HepG2 (cell line): ENCODE results near the gene EBF3. TPM values are rescaled to one million over a fixed set of nuclear protein-coding genes. Genes with fewer than 3 reads are reported as not detected.

Experiments
- ATAC-seq: fragments of 200-7000 bp; cut with Tn5 transposase; 3 replicates; pipeline ENCODE4 v1.9.1; 2020; ENCODE audit warnings: mild to moderate bottlenecking, moderate library complexity
- BruUV-seq: library from RNA; stranded (reverse); fragments of 400-500 nt; replicated peaks from 2 replicates; lab custom pipeline; 2021; lab: Mats Ljungman, UMichigan
- CTCF ChIA-PET: fragments of 300-600 bp; formaldehyde crosslinking; extraction: SDS; loops from one replicate; lab custom pipeline; 2021; ENCODE audit warnings: low total read pairs, inconsistent platforms, low intra/inter-chr PET ratio; lab: Yijun Ruan, JAX
- POLR2A ChIA-PET: fragments of 350-600 bp; sonication (Branson Sonifier 250); formaldehyde crosslinking; loops from one replicate; lab custom pipeline; 2020; ENCODE audit warnings: antibody characterized with exemption, inconsistent platforms; lab: Yijun Ruan, JAX
- DNase-seq: peaks from one replicate; pipeline ENCODE4 v3.0.0-alpha.2; 2015; ENCODE audit warnings: low spot score
- FAIRE-seq: peaks from 3 replicates; lab custom pipeline; 2011; peaks lifted over from hg19 to GRCh38; lab: Jason Lieb, UNC
- H2AFZ ChIP-seq: one replicate; pipeline ENCODE4 v1.6.1; 2011; ENCODE audit warnings: low read length, inconsistent platforms
- H3K27ac ChIP-seq: fragments of 300-600 bp; 3 replicates; pipeline ENCODE4 v1.8.0; 2011; ENCODE audit warnings: mixed run types, mild to moderate bottlenecking, mixed read lengths, low read length, inconsistent platforms; ENCODE audit not compliant: insufficient read depth; ENCODE audit errors: extremely low read length
- H3K27me3 ChIP-seq, 2 experiments: fragments of 200-600 bp in 1 of 2; 2 replicates in 1 of 2; 3 replicates in 1 of 2; pipeline versions ENCODE4 v1.6.0 to v1.8.0; 2011; ENCODE audit warnings: low read length in 2 of 2, mild to moderate bottlenecking in 2 of 2, moderate library complexity in 2 of 2, inconsistent platforms in 1 of 2; ENCODE audit not compliant: insufficient read depth in 2 of 2, control insufficient read depth in 1 of 2
- H3K36me3 ChIP-seq, 2 experiments: fragments of 200-600 bp in 1 of 2; replicated peaks in 1 of 2; 2 replicates in 1 of 2; 3 replicates in 1 of 2; pipeline versions ENCODE4 v1.5.1 to v1.8.0; 2011; ENCODE audit warnings: low read length in 2 of 2, inconsistent platforms in 1 of 2; ENCODE audit not compliant: insufficient read depth in 2 of 2, control insufficient read depth in 1 of 2
- H3K4me1 ChIP-seq: 2 replicates; pipeline ENCODE4 v1.5.1; 2012; ENCODE audit warnings: low read length, inconsistent platforms; ENCODE audit not compliant: insufficient read depth
- H3K4me2 ChIP-seq: 2 replicates; pipeline ENCODE4 v1.6.0; 2011; ENCODE audit warnings: low read depth, low read length, inconsistent platforms
- H3K4me3 ChIP-seq, 3 experiments: fragments of 200-600 bp in 1 of 3; sonication (generic), shearing (Covaris generic) in 1 of 3; replicated peaks in 1 of 3; 2 replicates each; pipeline ENCODE4 v1.5.1; 2011 to 2016; ENCODE audit warnings: low read length in 3 of 3, inconsistent platforms in 2 of 3, low read depth in 2 of 3, mild to moderate bottlenecking in 2 of 3, control low read depth in 1 of 3, mixed read lengths in 1 of 3; ENCODE audit not compliant: insufficient read depth in 1 of 3
- H3K79me2 ChIP-seq: one replicate; pipeline ENCODE4 v1.6.1; 2011; ENCODE audit warnings: low read length, inconsistent platforms; ENCODE audit not compliant: insufficient read depth
- H3K9ac ChIP-seq: 2 replicates; pipeline ENCODE4 v1.6.0; 2011; ENCODE audit warnings: mild to moderate bottlenecking, low read depth, low read length, inconsistent platforms; ENCODE audit not compliant: insufficient read depth
- H3K9me3 ChIP-seq: 2 replicates; pipeline ENCODE4 v1.5.1; 2012; ENCODE audit warnings: mild to moderate bottlenecking, low read length
- H4K20me1 ChIP-seq: 2 replicates; pipeline ENCODE4 v1.6.0; 2011; ENCODE audit warnings: inconsistent platforms, mild to moderate bottlenecking, low read length, moderate library complexity; ENCODE audit not compliant: insufficient read depth
- AHDC1 ChIP-seq: sonication (generic); formaldehyde crosslinking; IDR thresholded peaks from 2 replicates; pipeline ENCODE4 v1.5.1; 2020; ENCODE audit warnings: mild to moderate bottlenecking, missing genetic modification reagents, borderline replicate concordance
- GPN1 ChIP-seq: sonication (generic); formaldehyde crosslinking; IDR thresholded peaks from 2 replicates; pipeline ENCODE4 v1.5.1; 2020; ENCODE audit warnings: missing genetic modification reagents, borderline replicate concordance
- HOXA3 ChIP-seq: sonication (generic); formaldehyde crosslinking; IDR thresholded peaks from 2 replicates; pipeline ENCODE4 v1.5.0; 2020; ENCODE audit warnings: missing genetic modification reagents
- PHF8 ChIP-seq: sonication (generic); formaldehyde crosslinking; IDR thresholded peaks from 2 replicates; pipeline ENCODE4 v1.5.0; 2020; ENCODE audit warnings: missing genetic modification reagents
- PRMT3 ChIP-seq: sonication (generic); formaldehyde crosslinking; IDR thresholded peaks from 2 replicates; pipeline ENCODE4 v1.8.1; 2022; ENCODE audit warnings: low read depth, mild to moderate bottlenecking, moderate library complexity, missing genetic modification reagents, borderline replicate concordance
- REPIN1 ChIP-seq: sonication (generic); formaldehyde crosslinking; IDR thresholded peaks from 2 replicates; pipeline ENCODE4 v1.8.0; 2022; ENCODE audit warnings: missing genetic modification reagents, low read depth, mild to moderate bottlenecking, borderline replicate concordance
- SP1 ChIP-seq, 2 experiments: fragments of 450-650 bp in 1 of 2; sonication (generic) in 1 of 2; formaldehyde crosslinking in 1 of 2; IDR thresholded peaks; 2 replicates each; pipeline versions ENCODE4 v1.4.0 to v1.6.1; 2016 to 2020; ENCODE audit warnings: missing genetic modification reagents in 1 of 2
- SUZ12 ChIP-seq: fragments of 150-350 bp; IDR thresholded peaks from 2 replicates; pipeline ENCODE4 v1.6.1; 2014; ENCODE audit warnings: low read depth, low read length
- ZFP82 ChIP-seq: sonication (generic); formaldehyde crosslinking; IDR thresholded peaks from 2 replicates; pipeline ENCODE4 v1.5.1; 2020; ENCODE audit warnings: mild to moderate bottlenecking, missing genetic modification reagents, borderline replicate concordance
- ZNF274 ChIP-seq: sonication (generic); formaldehyde crosslinking; IDR thresholded peaks from 2 replicates; pipeline ENCODE4 v1.5.1; 2020; ENCODE audit warnings: mild to moderate bottlenecking, missing genetic modification reagents
- ZNF275 ChIP-seq: sonication (generic); formaldehyde crosslinking; IDR thresholded peaks from 2 replicates; pipeline ENCODE4 v1.8.0; 2022; ENCODE audit warnings: missing genetic modification reagents, mild to moderate bottlenecking, inconsistent platforms, borderline replicate concordance
- ZNF282 ChIP-seq: fragments of 450-650 bp; IDR thresholded peaks from 2 replicates; pipeline ENCODE4 v1.6.1; 2018; ENCODE audit not compliant: partially characterized antibody
- ZNF672 ChIP-seq: sonication (generic); formaldehyde crosslinking; IDR thresholded peaks from 2 replicates; pipeline ENCODE4 v1.8.1; 2022; ENCODE audit warnings: missing genetic modification reagents
- ZNF710 ChIP-seq: sonication (generic); formaldehyde crosslinking; IDR thresholded peaks from 2 replicates; pipeline ENCODE4 v1.5.0; 2020; ENCODE audit warnings: mild to moderate bottlenecking, missing genetic modification reagents, borderline replicate concordance
- WGBS: methylation state at CpG from one replicate; pipeline ENCODE4 v1.1.6; 2017; ENCODE audit warnings: low lambda C conversion rate; 5-methylcytosine and 5-hydroxymethylcytosine counted together
- in situ Hi-C: cut with HindIII; loops from 2 replicates; pipeline ENCODE4 v1.10.0; 2017; ENCODE audit warnings: low pct_unique_long_range_greater_than_20kb; ENCODE audit not compliant: extremely low pct_ligation_motif_present
- intact Hi-C: fragments of 100-400 bp; cut with micrococcal nuclease; formaldehyde crosslinking; loops from one replicate; pipeline ENCODE4 v1.10.0; 2022; ENCODE audit not compliant: unreplicated experiment
- polyA plus RNA-seq, 8 experiments: library from polyadenylated mRNA; depleted of rRNA in 3 of 8; stranded (reverse) in 7 of 8; unstranded in 1 of 8; fragments of >200 nt; fragmentation: Illumina TruSeq in 4 of 8; extraction: Trizol in 4 of 8; gene quantifications; 2 replicates each; pipeline versions ENCODE4 v1.2.1 to v1.2.3, GENCODE V29; 2011 to 2016; ENCODE audit warnings: low read depth in 4 of 8, missing spikeins in 1 of 8, mixed read lengths in 1 of 8; ENCODE audit not compliant: insufficient read depth in 1 of 8
- total RNA-seq, 5 experiments: library from RNA; depleted of rRNA; stranded (reverse); fragments of >200 nt; fragmentation: Illumina TruSeq; extraction: Trizol; gene quantifications; 2 replicates each; pipeline ENCODE4 v1.2.3, GENCODE V29; 2016; ENCODE audit warnings: low read depth in 1 of 5

The EBF3 gene
- total and polyA plus RNA-seq, 2 of the 13 experiments (the other 11 are each of a cell fraction or from before 2014, with no cell fraction given), result not detected

- Histone ChIP-seq H3K27me3 (peaks cover 0 to 5% of the 10 kb centered on the region in 2 experiments; a peak in 1 of 5 replicates), H2AFZ (no peak overlapping the region), H3K9me3 (peaks cover 14% of the 10 kb centered on the region), H3K79me2 (no peaks in the 10 kb centered on the region), H4K20me1 (no peaks in the 10 kb centered on the region), H3K4me1 (no peaks in the 10 kb centered on the region), H3K4me3 (no peak overlapping the region), H3K36me3 (no peaks in the 10 kb centered on the region), H3K4me2 (no peak overlapping the region), H3K9ac (no peak overlapping the region), H3K27ac (no peak overlapping the region)
- no TSS peak for BruUV-seq
- FAIRE-seq (no peak), ATAC-seq (no peak), DNase-seq (no peak)
- intact Hi-C loops (no loop called here), in situ Hi-C loops (no loop called here)
- 49% methylated on average over 19 of the region's 26 CpGs for WGBS
- ChIA-PET POLR2A (no interaction called here), CTCF (no interaction called here)
- TF ChIP-seq SP1 (IDR thresholded peaks at IDR 0.05) (no peak), SP1 (CRISPR knock-in tag; IDR thresholded peaks at IDR 0.05) (no peak), HOXA3 (CRISPR knock-in tag) (no peak), AHDC1 (CRISPR knock-in tag) (no peak), ZNF710 (CRISPR knock-in tag) (no peak), SUZ12 (no peak), ZNF275 (no peak), GPN1 (CRISPR knock-in tag) (no peak), ZNF282 (no peak), REPIN1 (CRISPR knock-in tag) (no peak), ZNF274 (CRISPR knock-in tag) (no peak), PRMT3 (CRISPR knock-in tag) (no peak), ZNF672 (no peak), ZFP82 (CRISPR knock-in tag) (no peak), PHF8 (CRISPR knock-in tag) (no peak)
These were observed 155.7 kb downstream of the EBF3 start for GRCh38 chr10:129808092-129808983.
